GM21786 (cell line): ENCODE results near the gene BAIAP3.

Experiments used
- ATAC-seq: cut with Tn5 transposase; IDR thresholded peaks from one replicate; pipeline ENCODE4 v1.9.1; 2021; ENCODE audit not compliant: unreplicated experiment

Gene BAIAP3

DNA sequence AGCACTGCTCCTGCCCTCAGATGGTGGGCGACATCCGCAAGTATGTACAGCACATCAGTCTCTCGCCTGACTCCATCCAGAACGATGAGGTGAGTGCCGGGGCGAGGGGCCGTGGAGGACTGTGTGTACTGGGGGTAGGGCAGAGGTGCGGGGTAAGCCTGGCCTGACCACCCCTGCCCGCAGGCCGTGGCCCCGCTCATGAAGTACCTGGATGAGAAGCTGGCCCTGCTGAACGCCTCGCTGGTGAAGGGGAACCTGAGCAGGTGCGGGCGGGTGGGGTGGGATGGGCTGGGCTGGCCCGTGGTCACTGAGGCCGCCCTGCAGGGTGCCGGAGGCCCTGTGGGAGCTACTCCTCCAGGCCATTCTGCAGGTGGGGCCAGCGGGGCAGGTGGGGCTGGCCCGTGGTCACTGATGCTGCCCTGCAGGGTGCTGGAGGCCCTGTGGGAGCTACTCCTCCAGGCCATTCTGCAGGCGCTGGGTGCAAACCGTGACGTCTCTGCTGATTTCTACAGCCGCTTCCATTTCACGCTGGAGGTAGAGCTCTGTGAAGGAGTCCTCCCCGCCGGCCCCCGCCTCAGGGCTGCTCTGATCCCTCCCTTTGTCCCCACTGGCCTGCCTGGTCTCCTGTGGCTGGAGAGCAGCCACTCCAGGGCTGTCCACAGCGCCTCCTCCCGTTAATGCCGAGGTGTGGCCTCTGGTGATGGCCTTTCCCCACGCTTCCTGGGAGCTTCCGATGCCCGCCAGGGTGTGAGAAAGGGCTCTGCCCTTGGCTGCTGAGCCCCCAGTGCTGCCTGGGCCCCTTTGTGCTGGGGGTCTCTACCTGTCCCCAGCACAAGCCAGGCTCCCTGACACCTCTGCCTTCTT lies 13.2 kb downstream of the BAIAP3 start:
- no peak for ATAC-seq

DNA sequence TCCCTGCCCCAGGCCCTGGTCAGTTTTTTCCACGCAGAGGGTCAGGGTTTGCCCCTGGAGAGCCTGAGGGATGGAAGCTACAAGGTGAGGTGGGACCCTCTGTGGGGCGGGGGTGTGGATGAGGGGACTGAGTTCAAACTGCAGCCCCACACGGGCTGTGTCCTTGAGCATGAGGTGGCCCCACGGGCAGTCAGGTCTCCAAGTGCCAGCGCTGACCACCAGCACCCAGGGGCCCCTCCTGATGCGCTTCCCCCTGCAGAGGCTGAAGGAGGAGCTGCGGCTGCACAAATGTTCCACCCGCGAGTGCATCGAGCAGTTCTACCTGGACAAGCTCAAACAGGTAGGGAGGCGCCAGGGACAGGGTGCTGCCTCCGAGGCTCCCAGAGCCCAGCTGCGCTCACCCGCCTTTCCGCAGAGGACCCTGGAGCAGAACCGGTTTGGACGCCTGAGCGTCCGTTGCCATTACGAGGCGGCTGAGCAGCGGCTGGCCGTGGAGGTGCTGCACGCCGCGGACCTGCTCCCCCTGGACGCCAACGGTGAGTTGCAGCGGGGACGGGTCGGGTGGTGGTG lies 13.9 kb downstream of the BAIAP3 start:
- no peak for ATAC-seq

DNA sequence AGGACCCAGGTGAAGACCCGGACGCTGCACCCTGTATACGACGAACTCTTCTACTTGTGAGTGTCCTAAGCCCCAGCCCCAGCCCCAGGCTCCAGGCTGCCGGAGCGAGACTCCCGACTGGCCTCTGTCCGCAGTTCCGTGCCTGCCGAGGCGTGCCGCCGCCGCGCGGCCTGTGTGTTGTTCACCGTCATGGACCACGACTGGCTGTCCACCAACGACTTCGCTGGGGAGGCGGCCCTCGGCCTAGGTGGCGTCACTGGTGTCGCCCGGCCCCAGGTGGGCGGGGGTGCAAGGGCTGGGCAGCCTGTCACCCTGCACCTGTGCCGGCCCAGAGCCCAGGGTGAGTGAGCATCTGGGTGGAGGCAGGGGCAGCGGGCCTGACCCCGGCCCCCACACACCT lies 14.5 kb downstream of the BAIAP3 start:
- ATAC-seq: no peak

DNA sequence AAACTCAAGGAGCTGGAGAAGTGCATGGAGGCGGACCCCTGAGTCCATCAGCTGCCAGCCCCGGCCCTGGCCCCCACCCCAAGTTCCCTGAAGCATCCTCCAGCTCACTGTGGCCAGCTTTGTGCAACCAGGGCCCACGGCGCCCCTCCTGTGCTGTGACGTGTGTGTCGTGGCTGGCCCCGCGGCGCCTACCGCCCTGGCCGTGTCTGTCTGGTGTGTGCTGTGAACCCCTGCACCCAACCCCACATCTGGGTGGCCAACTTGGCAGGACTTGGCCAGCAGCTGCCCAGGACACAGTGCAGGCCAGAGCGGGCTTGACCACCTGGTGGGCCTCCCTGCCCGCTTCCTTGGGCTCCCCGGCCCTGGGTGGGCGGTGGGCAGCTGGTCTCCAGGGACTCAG lies 15.0 kb downstream of the BAIAP3 start:
- no peak for ATAC-seq

- ATAC-seq: no peak
These were observed 15.5 kb downstream of the BAIAP3 start for GRCh38 chr16:1348926-1349325.

- ATAC-seq: no peak
These were observed 15.9 kb downstream of the BAIAP3 start for GRCh38 chr16:1349351-1349750.

- ATAC-seq: no peak
These were observed 16.5 kb downstream of the BAIAP3 start for GRCh38 chr16:1349951-1350350.

DNA sequence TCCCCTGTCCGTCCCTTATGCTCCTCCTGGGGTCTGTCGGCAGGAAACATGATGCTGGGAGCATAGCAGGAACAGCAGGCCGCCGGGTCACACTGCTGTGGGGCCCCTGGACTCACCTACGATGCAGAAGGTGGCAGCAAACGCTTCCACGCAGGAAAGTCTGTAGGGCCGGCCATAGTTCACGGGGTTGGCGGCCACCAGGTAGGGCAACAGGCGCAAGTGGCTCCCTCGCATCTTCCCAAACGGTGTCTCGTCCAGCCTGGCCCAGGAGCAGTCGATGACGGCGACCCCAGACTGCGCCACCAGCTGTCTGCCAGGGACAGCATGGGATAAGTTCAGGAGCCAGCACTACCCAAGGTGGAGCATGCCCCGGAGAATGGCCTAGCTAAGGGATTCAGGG lies 17.2 kb downstream of the BAIAP3 start:
- ATAC-seq: no peak

DNA sequence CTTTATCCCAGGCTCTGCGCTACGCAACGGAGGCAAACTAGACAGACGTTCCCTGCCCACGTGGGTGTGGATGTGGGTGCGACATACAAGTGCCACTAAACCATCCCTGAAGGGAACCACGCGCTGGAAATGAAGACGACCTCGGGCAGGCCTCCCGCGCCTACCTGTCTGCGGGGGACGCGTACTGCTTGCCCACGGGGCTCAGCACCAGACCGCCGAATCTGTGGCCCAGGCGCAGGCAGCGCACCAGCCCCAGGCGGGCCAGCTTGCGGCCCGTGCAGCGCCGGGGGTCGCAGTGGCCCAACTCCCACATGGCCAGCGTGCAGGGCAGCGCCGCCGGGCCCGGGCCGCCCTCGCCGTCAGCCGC lies 17.8 kb downstream of the BAIAP3 start:
- peak; percentile 8 for ATAC-seq

GRCh38 chr16:1351582-1352362 lies 18.3 kb downstream of the BAIAP3 start, which contains the start of the genes GNPTG and TSR3:
Gene GNPTG, plus strand, starts transcription at chr16:1351931. Its CDS starts 35 bp downstream, at chr16:1351966.
Gene TSR3, minus strand, starts transcription at chr16:1351878. Its CDS starts 74 bp downstream, at chr16:1351804.
- ATAC-seq: peak; percentile 56

- no peak for ATAC-seq
These were observed 21.5 kb downstream of the BAIAP3 start for GRCh38 chr16:1354815-1355540.

DNA sequence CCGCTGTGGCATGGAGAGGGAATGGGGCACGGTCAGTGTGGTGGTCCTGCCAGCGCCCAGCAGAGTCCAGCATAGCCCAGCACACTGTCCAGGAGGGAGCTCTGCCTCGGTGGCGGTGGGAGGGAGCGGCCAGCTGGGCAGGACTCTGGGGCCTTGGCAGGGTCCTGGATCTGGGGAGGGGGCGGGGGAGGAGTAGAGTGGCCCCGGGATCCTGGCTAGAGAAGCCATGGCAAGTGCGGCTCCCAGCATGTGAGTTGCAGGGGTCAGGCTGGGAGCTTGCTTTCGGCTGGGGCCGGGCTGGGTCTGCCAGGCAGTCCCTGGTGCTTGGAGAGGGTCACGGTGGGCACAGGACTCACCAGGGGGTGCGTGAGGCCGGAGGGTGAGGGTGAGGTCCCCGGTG lies 22.1 kb downstream of the BAIAP3 start:
- ATAC-seq: no peak

GRCh38 chr16:1356061-1356900 lies 22.8 kb downstream of the BAIAP3 start:
- no peak for ATAC-seq

- no peak for ATAC-seq
These were observed 24.6 kb downstream of the BAIAP3 start for GRCh38 chr16:1357906-1358566.

DNA sequence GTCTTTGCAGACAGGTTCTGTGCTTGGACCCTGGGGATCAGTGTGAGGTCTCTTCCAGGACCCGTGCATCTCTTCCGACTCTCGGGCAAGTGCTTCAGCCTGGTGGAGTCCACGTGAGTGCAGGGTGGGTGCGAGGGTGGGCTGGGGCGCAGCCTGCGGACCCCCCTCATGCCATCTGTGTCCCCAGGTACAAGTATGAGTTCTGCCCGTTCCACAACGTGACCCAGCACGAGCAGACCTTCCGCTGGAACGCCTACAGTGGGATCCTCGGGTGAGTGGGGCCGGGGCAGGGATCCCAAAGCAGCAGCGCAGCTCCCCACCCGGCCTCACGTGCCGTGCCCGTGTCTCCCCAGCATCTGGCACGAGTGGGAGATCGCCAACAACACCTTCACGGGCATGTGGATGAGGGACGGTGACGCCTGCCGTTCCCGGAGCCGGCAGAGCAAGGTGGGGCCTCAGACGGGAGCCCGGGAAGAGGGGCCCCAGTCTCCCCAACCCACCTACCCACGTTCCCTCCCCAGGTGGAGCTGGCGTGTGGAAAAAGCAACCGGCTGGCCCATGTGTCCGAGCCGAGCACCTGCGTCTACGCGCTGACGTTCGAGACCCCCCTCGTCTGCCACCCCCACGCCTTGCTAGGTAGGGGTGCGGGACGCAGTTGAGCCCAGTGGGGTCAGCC lies 28.4 kb downstream of the BAIAP3 start:
- no peak for ATAC-seq

GRCh38 chr16:1362807-1363206 lies 29.4 kb downstream of the BAIAP3 start:
- no peak for ATAC-seq

- no peak for ATAC-seq
These were observed 30.1 kb downstream of the BAIAP3 start for GRCh38 chr16:1363501-1364041.

- ATAC-seq: no peak
These were observed 31.1 kb downstream of the BAIAP3 start for GRCh38 chr16:1364510-1364909.
